Raji (cell line): ENCODE measurements around the gene SNAPC3.

Experiments
- POLR2A ChIP-seq: IDR thresholded peaks from 2 replicates; pipeline ENCODE4 v1.6.1; 2011; ENCODE audit warnings: low read depth, low read length, control low read depth; ENCODE audit not compliant: insufficient read depth

Gene SNAPC3

DNA sequence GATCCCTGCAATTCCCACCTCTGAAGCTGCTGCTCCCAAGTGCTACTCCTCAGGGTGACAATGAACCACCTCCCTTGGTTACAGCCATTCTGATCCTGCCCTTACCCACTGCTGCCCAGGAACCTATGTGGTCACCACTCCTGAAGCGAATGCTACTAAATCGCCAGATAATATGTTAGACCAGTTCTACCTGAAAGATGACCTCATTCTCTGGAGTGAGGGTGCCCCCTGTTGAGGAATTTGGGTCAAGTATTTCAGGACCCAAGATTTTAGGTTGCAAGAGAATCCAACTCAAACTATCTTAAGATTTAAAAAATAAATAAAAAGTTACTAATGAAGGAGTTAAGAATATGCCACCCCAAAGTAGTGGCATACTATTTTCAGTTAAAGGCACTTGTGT is 5.8 kb upstream of the SNAPC3 start:
- no peak for TF ChIP-seq POLR2A

DNA sequence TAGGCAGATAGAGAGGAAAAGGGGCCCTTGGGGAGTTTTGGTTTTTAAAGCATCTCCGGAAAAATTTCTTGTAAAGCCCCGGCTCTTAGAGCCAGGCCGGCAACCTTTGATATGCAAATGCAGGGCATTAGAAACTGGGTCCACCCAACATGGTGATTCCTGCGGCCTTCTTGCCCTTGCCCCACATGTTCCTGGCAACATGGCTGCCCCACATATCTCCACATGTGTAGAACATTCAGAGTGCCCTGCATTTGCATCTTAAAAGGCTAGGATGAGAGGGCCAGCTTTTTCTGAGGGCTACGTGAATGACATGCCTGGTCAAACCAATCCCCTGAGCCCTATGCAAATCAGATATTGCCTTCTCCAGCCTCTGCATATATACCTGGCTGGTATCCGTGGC is 5.0 kb upstream of the SNAPC3 start:
- no peak for TF ChIP-seq POLR2A

DNA sequence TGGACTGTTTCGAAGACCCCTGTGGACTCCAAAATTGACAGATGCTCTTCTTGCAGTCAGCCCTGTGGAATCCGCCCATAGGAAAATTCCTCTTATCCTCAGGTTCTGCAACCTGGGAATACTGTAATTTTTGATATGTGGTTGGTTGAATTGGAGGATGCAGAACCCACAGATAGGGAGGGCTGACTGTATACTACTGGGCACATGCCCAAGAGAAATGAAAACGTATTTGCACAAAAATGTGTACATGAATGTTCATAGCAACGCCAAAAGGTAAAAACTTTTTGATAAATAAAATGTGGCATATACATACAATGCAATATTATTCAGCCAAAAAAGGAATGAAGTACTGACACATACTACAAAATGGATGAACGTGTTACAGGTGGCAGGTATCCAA is 1.9 kb upstream of the SNAPC3 start:
- TF ChIP-seq POLR2A = no peak

DNA sequence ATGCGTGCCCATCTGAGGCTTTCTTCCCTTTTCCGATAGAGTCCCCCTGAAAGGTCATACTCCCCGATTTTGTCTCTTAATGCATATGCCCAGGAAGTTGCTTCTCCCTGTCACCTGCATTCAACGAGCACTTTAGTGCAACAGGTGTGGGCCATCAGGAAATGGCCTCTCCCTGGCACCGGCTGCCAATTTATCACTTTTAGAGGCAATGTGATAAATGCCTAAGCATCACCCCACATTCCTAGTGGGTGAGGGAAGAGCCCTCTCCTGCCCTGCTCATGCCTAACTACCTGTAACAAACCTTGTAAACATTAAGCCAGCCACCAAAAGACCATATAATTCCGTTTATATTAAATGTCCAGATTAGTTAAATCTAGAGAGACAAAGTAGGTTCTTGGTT is 1.1 kb upstream of the SNAPC3 start:
- TF ChIP-seq POLR2A = no peak

DNA sequence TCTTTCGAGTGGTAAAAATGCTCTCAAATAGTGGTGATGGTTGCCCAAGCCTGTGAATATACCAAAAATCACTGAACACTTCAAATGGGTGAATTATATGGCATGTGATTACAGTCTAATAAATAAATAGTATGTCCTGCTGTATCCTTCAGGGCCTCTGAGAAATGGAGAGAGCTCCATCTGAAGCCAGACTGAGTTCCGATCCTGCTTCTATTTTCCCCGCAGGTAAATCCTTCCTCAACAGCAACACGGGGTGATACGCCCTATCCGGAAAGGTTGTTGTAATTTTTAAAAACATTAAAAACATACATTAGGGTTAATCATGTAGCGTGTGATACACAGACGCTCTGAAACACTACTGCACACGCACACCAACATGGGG is 695 bp upstream of the SNAPC3 start:
- TF ChIP-seq POLR2A = no peak

DNA sequence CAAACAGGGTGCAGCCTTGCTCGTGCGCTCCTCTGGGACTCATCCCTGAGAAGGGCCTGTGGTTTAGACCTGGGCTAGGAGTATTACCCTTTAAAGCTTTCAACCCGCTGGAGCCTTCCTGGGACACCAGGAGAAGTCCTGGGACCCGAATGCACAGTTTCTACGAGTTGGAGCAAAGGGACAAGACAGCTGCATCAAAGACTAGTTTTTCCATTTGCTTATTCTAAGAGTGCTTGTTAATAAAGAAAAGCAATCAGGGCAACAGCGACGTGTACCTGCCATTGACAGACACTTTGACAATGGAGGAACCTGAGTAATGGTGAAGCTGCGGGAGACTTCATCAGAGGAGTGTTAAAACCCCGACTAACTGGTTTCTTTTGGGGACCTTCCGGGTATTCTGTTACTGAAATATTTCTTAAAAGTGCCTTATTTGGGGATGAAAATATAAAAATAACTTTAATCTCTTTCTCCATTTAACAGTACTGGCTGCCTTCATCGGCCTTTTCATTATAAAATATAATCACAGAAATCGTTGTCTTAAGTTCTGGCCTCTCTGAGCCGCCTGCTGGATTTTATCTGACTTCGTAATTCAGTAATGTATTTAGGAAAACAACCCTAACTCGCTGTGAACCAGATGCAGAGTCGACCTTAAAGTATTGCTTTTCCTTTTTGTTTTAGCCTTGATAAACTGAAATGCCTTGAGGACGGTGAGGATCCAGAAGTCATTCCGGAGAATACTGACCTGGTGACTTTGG is 732 bp downstream of the SNAPC3 start:
- no peak for TF ChIP-seq POLR2A

DNA sequence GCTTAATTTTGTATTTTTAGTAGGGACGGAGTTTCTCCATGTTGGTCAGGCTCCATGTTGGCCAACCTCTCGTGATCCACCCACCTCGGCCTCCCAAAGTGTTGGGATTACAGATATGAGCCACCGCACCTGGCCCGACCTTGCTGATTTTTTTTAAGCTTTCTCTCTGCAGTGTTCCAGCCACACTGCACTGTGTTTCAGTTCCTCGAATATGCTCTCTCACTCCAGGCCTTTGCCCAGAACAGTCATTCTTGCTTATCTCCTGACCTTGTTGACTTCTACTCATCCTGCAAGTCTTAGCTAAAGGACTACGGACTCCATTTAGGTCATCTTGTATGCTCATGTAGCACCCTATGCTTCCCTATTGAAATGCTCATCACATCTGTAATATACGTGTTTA is 3.3 kb downstream of the SNAPC3 start:
- TF ChIP-seq POLR2A = no peak

DNA sequence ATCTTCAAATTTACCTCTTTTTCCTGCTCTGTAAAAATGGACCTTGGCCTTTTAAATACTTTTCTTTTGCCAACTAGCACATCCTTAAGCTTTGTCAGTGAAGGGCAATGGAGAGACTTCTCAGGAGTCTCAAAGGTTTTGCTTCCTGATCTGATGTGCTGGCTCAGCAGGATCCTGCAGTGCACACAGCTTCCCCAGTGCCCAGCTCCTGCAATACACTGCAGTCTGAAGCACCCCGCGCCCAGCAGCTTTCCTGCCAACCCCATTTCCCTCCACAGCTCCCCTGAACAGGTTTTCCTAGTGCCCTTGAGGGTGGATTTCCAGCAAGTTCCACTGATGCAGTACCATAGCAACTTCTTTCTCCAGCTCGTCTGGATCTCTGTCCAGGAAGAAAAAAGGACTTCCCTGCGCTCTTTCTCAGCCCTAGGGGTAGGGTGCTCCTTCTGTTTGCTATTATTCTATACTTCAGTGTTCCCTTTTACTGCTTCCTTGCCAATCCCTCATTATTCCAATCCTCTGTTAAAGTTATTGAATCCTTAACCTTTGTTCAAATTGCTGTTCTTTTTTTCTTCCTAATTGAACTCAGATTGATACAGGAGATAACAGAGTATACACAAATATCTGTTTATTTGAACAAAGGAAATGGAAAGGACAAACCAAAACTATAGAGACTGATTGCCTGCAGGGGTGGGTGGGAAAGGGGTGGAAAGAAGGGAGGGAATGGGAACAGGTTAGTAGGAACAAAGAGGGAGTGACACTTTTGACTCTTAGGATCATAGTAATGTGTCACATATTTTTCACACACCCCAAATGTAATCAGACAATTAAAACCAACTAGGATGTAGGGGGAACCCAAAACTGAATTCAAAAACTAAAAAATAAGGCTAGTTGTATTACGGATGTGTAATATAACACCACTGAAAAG is 8.5 kb downstream of the SNAPC3 start:
- no peak for TF ChIP-seq POLR2A

DNA sequence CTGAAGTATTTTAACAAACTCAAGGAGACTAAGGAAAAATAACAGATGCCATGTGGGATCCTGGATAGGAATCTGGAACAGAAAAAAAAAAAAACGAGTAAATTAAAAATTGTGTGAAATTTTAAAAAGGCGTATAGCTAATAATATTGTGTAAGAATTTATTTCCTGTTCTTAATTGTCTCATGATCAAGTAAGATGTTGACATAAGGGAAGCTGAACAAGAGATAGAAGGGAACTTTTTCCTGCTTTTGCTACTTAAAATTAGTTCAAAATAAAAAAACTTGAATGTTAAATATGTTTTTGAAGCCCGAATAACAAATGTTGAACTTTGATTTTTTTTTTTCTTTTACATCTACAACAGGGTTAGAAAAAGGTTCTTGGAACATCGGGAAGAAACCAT is 10.5 kb downstream of the SNAPC3 start:
- TF ChIP-seq POLR2A = no peak

DNA sequence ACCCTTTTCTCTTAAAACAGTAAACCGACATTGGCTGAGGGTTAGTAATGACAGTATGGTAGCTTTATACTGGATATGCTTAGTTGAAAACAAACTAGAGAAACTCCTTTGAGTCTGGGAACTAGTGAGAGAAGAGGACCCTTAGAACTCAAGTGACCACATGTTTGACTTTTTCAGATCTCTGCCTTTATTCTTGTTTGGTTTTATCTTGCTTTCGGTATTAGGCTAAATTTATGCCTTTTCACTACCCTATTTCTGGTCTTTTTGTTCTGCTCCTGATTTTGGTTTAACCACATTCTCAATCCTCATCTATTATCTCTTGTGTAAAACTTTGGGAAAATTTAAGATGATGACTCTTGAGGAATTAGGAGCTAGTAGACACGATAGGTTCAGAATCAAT is 11.0 kb downstream of the SNAPC3 start:
- no peak for TF ChIP-seq POLR2A

DNA sequence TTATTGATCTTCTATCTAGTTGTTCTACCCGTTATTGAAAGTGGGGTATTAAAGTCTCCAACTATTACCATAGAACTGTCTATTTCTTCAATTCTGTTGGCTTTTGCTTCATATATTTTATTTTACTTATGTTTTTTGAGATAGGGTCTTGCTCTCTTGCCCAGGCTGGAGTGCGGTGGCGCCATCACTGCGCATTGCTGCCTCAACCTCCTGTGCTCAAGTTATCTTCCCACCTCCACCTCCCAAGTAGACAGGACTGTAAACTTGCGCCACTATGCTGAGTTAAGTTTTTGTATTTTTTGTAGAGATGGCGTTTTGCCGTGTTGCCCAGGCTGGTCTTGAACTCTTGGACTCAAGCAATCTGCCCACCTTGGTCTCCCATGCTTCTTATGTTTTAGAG is 16.2 kb downstream of the SNAPC3 start:
- TF ChIP-seq POLR2A = no peak

DNA sequence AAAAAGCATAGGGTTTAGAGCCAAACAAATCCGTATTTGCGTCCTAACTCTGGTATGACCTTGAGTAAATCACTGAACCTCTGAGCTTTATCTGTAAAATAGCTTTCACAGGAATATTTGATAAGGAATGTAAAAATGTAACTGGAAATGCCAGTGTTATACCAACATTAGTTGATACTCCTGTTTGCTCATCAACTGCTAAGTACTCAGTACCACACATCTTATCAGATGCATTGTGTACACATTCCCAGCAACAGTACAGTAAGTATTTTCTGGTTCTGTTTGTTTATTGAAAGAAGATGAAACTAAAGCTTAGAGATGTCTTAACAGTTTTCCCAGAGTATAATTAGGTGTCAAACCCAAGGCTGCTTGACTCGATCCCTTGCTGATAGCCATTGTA is 21.5 kb downstream of the SNAPC3 start:
- TF ChIP-seq POLR2A = no peak

DNA sequence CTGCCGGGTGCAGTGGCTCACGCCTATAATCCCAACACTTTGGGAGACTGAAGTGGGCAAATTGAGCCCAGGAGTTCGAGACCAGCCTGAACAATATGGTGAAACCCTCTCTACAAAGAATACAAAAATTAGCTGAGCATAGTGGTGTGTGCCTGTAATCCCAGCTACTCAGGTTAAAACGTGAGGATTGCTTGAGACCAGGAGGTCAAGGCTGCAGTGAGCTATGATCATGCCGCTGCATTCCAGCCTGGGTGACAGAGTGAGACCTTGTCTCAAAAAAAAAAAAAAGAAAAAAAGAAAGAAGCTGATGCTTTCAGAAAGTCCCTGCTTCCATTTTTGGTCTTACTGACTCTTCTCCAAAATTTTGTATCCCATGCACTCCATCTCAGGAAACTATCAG is 31.3 kb downstream of the SNAPC3 start:
- no peak for TF ChIP-seq POLR2A

DNA sequence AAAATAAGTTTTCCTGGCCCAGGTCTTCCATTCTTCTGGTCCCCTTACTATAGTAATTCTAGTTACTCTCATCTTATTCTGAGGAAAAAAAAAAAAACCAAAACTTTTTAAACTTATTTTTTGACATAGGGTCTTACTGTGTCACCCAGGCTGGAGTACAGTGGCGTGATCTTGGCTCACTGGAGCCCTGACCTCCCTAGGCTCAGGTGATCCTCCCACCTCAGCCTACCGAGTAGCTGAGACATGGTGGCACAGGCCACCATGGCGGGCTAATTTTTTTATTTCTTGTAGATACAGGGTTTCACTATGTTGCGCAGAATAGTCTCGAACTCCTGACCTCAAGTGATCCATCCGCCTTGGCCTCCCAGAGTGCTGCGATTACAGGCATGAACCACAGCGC is 38.4 kb downstream of the SNAPC3 start:
- no peak for TF ChIP-seq POLR2A

DNA sequence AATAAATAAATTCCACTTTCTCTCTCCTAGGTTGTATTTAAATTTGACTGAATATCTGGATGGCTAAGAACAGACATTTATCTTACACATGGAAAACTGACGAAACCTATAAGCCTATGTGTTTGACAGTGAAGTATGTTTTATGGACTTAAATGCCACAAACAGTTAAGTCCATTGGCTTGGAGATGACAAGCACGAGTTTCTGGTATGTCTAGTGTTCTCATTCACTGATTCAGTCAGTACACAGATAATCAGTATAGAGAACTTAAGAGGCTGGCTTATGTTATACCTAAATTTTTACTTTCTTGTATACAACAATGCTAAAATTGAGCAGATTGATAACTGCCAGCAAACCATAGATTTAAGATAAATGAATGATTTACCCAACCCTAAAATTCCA is 38.9 kb downstream of the SNAPC3 start:
- TF ChIP-seq POLR2A = no peak

DNA sequence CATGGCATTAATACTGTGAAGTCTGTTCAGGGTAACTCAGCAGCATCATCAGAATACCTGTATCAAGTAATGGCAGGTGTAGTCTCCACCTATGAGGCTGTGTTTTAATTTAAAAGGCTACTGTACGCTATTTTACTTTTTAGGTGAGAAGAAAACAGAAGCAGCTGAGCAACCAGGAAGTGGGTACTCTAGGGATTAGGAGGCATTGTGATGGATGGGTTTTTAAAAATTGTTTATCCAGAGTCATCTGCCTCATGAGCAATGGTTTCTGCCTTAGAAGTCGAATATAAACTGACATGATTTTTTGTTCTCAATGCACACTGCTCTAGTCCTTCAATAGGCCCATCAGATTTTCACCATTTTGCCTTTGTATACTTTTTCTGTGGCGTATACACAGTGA is 45.5 kb downstream of the SNAPC3 start:
- no peak for TF ChIP-seq POLR2A
